Endodermal cell (in vitro differentiated cells): ENCODE results near the gene ACTRT2. TPM values are rescaled to one million over a fixed set of nuclear protein-coding genes. Genes with fewer than 3 reads are reported as not detected.

Source experiments
- DNase-seq: peaks from one replicate; pipeline ENCODE4 v3.0.0-alpha.2; 2017
- H3K27ac ChIP-seq: 2 replicates; pipeline ENCODE4 v1.5.1; 2013; ENCODE audit warnings: mild to moderate bottlenecking, low read depth, low read length, moderate library complexity
- H3K27me3 ChIP-seq: 2 replicates; pipeline ENCODE4 v1.6.1; 2013; ENCODE audit warnings: mild to moderate bottlenecking, low read length, moderate library complexity; ENCODE audit not compliant: insufficient read depth, control insufficient read depth, poor library complexity, severe bottlenecking
- H3K36me3 ChIP-seq: 2 replicates; pipeline ENCODE4 v1.7.0; 2013; ENCODE audit warnings: mild to moderate bottlenecking, low read length, moderate library complexity; ENCODE audit not compliant: control insufficient read depth, insufficient read depth
- H3K4me1 ChIP-seq: one replicate; pipeline ENCODE4 v1.7.0; 2013; ENCODE audit warnings: low read length; ENCODE audit not compliant: control insufficient read depth, insufficient read depth
- H3K4me3 ChIP-seq: 2 replicates; pipeline ENCODE4 v1.5.1; 2013; ENCODE audit warnings: mild to moderate bottlenecking, low read length, moderate library complexity
- H3K9ac ChIP-seq: 2 replicates; pipeline ENCODE4 v1.6.1; 2013; ENCODE audit warnings: mild to moderate bottlenecking, low read length, moderate library complexity; ENCODE audit not compliant: poor library complexity, severe bottlenecking; ENCODE audit errors: extremely low read depth
- H3K9me3 ChIP-seq: 2 replicates; pipeline ENCODE4 v1.6.1; 2013; ENCODE audit warnings: mild to moderate bottlenecking, low read length, moderate library complexity; ENCODE audit not compliant: control insufficient read depth
- H3K27ac Mint-ChIP-seq: 2 replicates; pipeline ENCODE4 v1.8.0; 2020; ENCODE audit warnings: mixed read lengths
- H3K27me3 Mint-ChIP-seq: 2 replicates; pipeline ENCODE4 v1.8.0; 2021; ENCODE audit warnings: mild to moderate bottlenecking, mixed read lengths; ENCODE audit not compliant: insufficient read depth
- H3K36me3 Mint-ChIP-seq: 2 replicates; pipeline ENCODE4 v1.8.0; 2020; ENCODE audit warnings: low read depth, mixed read lengths
- H3K4me1 Mint-ChIP-seq: 2 replicates; pipeline ENCODE4 v1.8.0; 2020; ENCODE audit warnings: mixed read lengths
- H3K4me3 Mint-ChIP-seq: 2 replicates; pipeline ENCODE4 v1.8.0; 2020; ENCODE audit warnings: mild to moderate bottlenecking, moderate library complexity, mixed read lengths
- H3K9me3 Mint-ChIP-seq: 2 replicates; pipeline ENCODE4 v1.8.0; 2020; ENCODE audit warnings: mild to moderate bottlenecking, mixed read lengths
- CTCF ChIP-seq: fragments of 200-600 bp; sonication (generic); conservative IDR thresholded peaks from 2 replicates; pipeline ENCODE4 v1.5.0; 2021; ENCODE audit warnings: antibody characterized with exemption, mild to moderate bottlenecking
- WGBS, 2 experiments: methylation state at CpG; one replicate each; pipeline versions ENCODE4 v1.1.5 to v1.1.7; 2013; ENCODE audit warnings: missing lambda C conversion rate in 2 of 2, mixed read lengths in 1 of 2; ENCODE audit not compliant: insufficient coverage in 1 of 2, insufficient read length in 1 of 2; 5-methylcytosine and 5-hydroxymethylcytosine counted together
- total RNA-seq, 2 donors: library from RNA; stranded (reverse); fragmentation: NEBNext Ultra II Directional in 1 of 2; extraction: Animal tissue kit (Norgen Biotek cat#: 25700) in 1 of 2; gene quantifications; 2 replicates in 1 of 2; 3 replicates in 1 of 2; pipeline ENCODE4 v1.2.1, GENCODE V29; 2021

The ACTRT2 gene
- total RNA-seq, 2 donors from 2014 or later = not detected

- no peak for DNase-seq
- no peaks in the 10 kb centered on the region for H3K27me3 Mint-ChIP-seq
- H3K27ac Mint-ChIP-seq = no peak overlapping the region
- H3K9ac ChIP-seq = no peak overlapping the region
- no peaks in the 10 kb centered on the region for H3K36me3 ChIP-seq
- H3K4me1 Mint-ChIP-seq = no peaks in the 10 kb centered on the region
- peaks cover 94% of the 10 kb centered on the region for H3K9me3 Mint-ChIP-seq
- no peak for TF ChIP-seq CTCF
- no peaks in the 10 kb centered on the region for H3K27me3 ChIP-seq
- no peak overlapping the region for H3K4me3 Mint-ChIP-seq
- peaks cover 5% of the 10 kb centered on the region for H3K36me3 Mint-ChIP-seq
- no peak overlapping the region for H3K27ac ChIP-seq
- no peaks in the 10 kb centered on the region for H3K4me1 ChIP-seq
- WGBS, 2 experiments = 86 to 88% methylated on average over 6 to 12 of the region's 12 CpGs
- H3K4me3 ChIP-seq = no peak overlapping the region
- peaks cover 43% of the 10 kb centered on the region for H3K9me3 ChIP-seq
These were observed 36.7 kb upstream of the ACTRT2 start for GRCh38 chr1:2984399-2985061.

- Mint-ChIP-seq H3K4me1 (no peaks in the 10 kb centered on the region), H3K27ac (no peak overlapping the region), H3K27me3 (no peaks in the 10 kb centered on the region), H3K36me3 (peaks cover 5% of the 10 kb centered on the region), H3K4me3 (no peak overlapping the region), H3K9me3 (peaks cover 93% of the 10 kb centered on the region)
- no peaks in the 10 kb centered on the region for H3K4me1 ChIP-seq
- H3K27me3 ChIP-seq = no peaks in the 10 kb centered on the region
- H3K36me3 ChIP-seq = no peaks in the 10 kb centered on the region
- no peak for DNase-seq
- H3K4me3 ChIP-seq = no peak overlapping the region
- H3K9ac ChIP-seq = no peak overlapping the region
- H3K27ac ChIP-seq = no peak overlapping the region
- WGBS, 2 experiments = 62 to 77% methylated on average over 17 of the region's 17 CpGs
- no peak for TF ChIP-seq CTCF
- H3K9me3 ChIP-seq = peaks cover 49% of the 10 kb centered on the region
These were observed 36.2 kb upstream of the ACTRT2 start for GRCh38 chr1:2985067-2985561.

- Histone ChIP-seq H3K36me3 (no peaks in the 10 kb centered on the region), H3K4me1 (no peaks in the 10 kb centered on the region), H3K4me3 (no peak overlapping the region), H3K9me3 (peaks cover 56% of the 10 kb centered on the region), H3K27me3 (no peaks in the 10 kb centered on the region), H3K27ac (no peak overlapping the region), H3K9ac (no peak overlapping the region)
- TF ChIP-seq CTCF = no peak
- Mint-ChIP-seq H3K9me3 (peaks cover 95% of the 10 kb centered on the region), H3K27ac (no peak overlapping the region), H3K4me3 (no peak overlapping the region), H3K36me3 (peaks cover 5% of the 10 kb centered on the region), H3K27me3 (no peaks in the 10 kb centered on the region), H3K4me1 (no peaks in the 10 kb centered on the region)
- DNase-seq = no peak
- 82 to 85% methylated on average over 5 of the region's 5 CpGs for WGBS, 2 experiments
These were observed 35.3 kb upstream of the ACTRT2 start for GRCh38 chr1:2985694-2986548.
